ENCODE measurements around the gene LBP.

Gene LBP

GRCh38 chr20:38342216-38342615, 4.1 kb upstream of the LBP start:
- DNase-seq (ENCODE audit: low read depth in 1 of 2, low spot score in 1 of 2) = no peak
- Histone ChIP-seq H3K27ac (replicated peaks) (no peak overlapping the region), H3K4me3 (replicated peaks; ENCODE audit: insufficient read depth, low read length) (no peak overlapping the region), H3K27me3 (ENCODE audit: insufficient read depth, poor library complexity, severe bottlenecking) (no peaks in the 10 kb centered on the region)
- no peak for TF ChIP-seq SPI1 (IDR thresholded peaks at IDR 0.05; ENCODE audit: borderline replicate concordance, low read depth)
- TF ChIP-seq POLR2AphosphoS5 (IDR thresholded peaks at IDR 0.05; ENCODE audit: low read depth) = no peak
- no peak for TF ChIP-seq CTCF (IDR thresholded peaks at IDR 0.05; ENCODE audit: insufficient read depth, low read length)
- TF ChIP-seq REST (IDR thresholded peaks at IDR 0.05; ENCODE audit: insufficient replicate concordance, low read depth) = no peak
- no peak for TF ChIP-seq GABPA (IDR thresholded peaks at IDR 0.05; ENCODE audit: low read depth)

DNA sequence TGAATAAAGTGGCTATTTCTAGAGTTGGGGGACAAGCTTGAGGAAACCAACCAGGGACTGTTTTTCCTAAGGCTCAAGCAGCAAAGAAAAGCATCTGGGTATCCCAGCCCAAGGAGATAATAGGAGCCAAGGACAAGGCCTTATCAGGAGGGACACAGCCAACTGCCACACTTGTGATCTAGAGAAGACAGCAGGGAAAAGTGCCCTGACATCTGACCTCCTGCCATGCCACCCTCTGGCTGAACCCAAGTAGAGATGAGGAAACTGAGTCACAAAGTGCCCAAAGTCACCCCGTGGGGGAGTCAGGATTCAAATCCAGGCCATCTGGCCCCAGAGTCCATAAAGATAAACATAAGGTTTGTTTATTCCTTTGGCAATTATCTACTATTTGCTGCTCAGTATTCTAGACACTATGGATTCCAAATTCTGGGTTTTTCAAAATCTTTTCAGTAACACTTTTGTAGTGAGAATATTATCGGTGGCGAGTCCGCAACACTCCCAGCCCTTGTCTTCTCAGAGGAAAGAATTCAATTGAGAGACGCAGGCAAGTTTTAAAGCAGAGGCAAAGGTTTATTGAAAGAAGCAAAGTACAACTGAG, 3.5 kb upstream of the LBP start:
- H3K27me3 ChIP-seq (ENCODE audit: insufficient read depth, poor library complexity, severe bottlenecking) = no peaks in the 10 kb centered on the region
- TF ChIP-seq SPI1 (IDR thresholded peaks at IDR 0.05; ENCODE audit: borderline replicate concordance, low read depth) = no peak
- no peak for TF ChIP-seq POLR2AphosphoS5 (IDR thresholded peaks at IDR 0.05; ENCODE audit: low read depth)
- TF ChIP-seq REST (IDR thresholded peaks at IDR 0.05; ENCODE audit: insufficient replicate concordance, low read depth) = no peak
- no peak for TF ChIP-seq GABPA (IDR thresholded peaks at IDR 0.05; ENCODE audit: low read depth)
- no peak for TF ChIP-seq CTCF (IDR thresholded peaks at IDR 0.05; ENCODE audit: insufficient read depth, low read length)
- no peak overlapping the region for H3K4me3 ChIP-seq (replicated peaks; ENCODE audit: insufficient read depth, low read length)
- no peak for DNase-seq (ENCODE audit: low read depth in 1 of 2, low spot score in 1 of 2)
- no peak overlapping the region for H3K27ac ChIP-seq (replicated peaks)

GRCh38 chr20:38343311-38344106, 2.8 kb upstream of the LBP start:
- DNase-seq (ENCODE audit: low read depth in 1 of 2, low spot score in 1 of 2) = no peak
- no peaks in the 10 kb centered on the region for H3K27me3 ChIP-seq (ENCODE audit: insufficient read depth, poor library complexity, severe bottlenecking)
- H3K27ac ChIP-seq (replicated peaks) = no peak overlapping the region
- H3K4me3 ChIP-seq (replicated peaks; ENCODE audit: insufficient read depth, low read length) = no peak overlapping the region
- TF ChIP-seq POLR2AphosphoS5 (IDR thresholded peaks at IDR 0.05; ENCODE audit: low read depth) (no peak), SPI1 (IDR thresholded peaks at IDR 0.05; ENCODE audit: borderline replicate concordance, low read depth) (no peak), CTCF (IDR thresholded peaks at IDR 0.05; ENCODE audit: insufficient read depth, low read length) (no peak), REST (IDR thresholded peaks at IDR 0.05; ENCODE audit: insufficient replicate concordance, low read depth) (no peak), GABPA (IDR thresholded peaks at IDR 0.05; ENCODE audit: low read depth) (no peak)

Measured in HL-60 (cell line).